OCI-LY1 (cell line): ENCODE data around the gene TICAM2.

Experiments
- EZH2 ChIP-seq: fragments of 200-600 bp; sonication (generic), shearing (Covaris generic); IDR thresholded peaks from 2 replicates; pipeline ENCODE4 v1.8.0; 2017; ENCODE audit warnings: borderline replicate concordance, mixed run types, mild to moderate bottlenecking, antibody characterized with exemption, low read length, moderate library complexity, mixed read lengths
- TF ChIP-seq, protein P1 (sequence below): fragments of 200-600 bp; sonication (generic), shearing (Covaris generic); IDR thresholded peaks from 2 replicates; pipeline ENCODE4 v1.5.1; 2017; ENCODE audit warnings: mild to moderate bottlenecking, antibody characterized with exemption, low read length, moderate library complexity, mixed read lengths

DNA sequence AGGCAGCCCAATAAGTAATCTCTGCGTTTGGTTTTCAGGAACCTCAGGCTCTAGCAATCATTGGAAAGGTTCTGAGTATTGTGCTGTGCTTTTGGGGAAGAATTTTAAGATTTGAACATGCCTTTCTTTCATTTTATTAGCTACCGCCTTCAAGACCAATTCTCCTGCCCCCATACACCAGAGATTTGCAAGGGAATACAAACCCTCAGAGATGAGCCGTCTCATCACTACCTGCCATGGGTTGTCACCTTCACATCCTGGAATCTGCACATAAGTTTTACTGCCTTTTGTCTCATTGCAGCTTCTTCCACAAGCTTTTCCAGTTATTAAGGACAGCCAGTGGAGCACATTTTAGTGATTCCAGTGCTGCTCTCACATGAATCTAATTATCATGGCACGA lies 35.2 kb upstream of the TICAM2 start:
- TF ChIP-seq, protein P1, sequence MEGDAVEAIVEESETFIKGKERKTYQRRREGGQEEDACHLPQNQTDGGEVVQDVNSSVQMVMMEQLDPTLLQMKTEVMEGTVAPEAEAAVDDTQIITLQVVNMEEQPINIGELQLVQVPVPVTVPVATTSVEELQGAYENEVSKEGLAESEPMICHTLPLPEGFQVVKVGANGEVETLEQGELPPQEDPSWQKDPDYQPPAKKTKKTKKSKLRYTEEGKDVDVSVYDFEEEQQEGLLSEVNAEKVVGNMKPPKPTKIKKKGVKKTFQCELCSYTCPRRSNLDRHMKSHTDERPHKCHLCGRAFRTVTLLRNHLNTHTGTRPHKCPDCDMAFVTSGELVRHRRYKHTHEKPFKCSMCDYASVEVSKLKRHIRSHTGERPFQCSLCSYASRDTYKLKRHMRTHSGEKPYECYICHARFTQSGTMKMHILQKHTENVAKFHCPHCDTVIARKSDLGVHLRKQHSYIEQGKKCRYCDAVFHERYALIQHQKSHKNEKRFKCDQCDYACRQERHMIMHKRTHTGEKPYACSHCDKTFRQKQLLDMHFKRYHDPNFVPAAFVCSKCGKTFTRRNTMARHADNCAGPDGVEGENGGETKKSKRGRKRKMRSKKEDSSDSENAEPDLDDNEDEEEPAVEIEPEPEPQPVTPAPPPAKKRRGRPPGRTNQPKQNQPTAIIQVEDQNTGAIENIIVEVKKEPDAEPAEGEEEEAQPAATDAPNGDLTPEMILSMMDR: no peak
- no peak for TF ChIP-seq EZH2
